ENCODE measurements around the gene MAP1LC3B.
"Not testable (repeated sequence)": the region's sequence is repeated elsewhere in the genome, so short reads cannot be mapped to it uniquely, and the experiment has no call there.

The MAP1LC3B gene

DNA sequence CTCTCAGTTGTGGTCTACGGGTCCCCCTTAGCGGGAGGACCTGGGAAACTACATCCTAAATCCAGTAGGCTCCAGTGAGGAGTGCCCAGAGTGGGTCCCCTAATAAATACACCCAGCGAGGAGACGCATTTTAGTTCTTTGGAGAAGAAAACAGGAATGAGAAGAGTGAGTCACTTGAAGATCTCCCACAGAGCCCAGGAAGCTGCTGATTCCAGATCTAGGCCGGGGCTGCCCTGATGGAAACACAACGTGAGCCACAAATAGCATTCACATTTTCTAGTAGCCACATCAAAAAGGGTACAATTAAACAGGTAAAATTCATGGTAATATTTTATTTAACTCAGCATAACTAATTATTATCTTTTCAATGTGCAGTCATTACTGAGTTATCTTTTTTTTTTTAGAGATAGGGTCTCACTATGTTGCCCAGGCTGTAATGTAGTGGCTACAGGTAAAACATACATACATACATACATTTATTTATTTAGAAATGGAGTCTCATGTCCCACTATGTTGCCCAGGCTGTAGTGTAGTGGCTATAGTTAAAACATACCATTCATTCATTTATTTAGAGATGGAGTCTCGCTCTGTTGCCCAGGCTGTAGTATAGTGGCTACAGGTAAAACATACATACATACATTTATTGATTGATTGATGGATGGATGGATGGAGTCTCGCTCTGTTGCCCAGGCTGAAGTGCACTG is 30.1 kb upstream of the MAP1LC3B start:
- no peak for DNase-seq

DNA sequence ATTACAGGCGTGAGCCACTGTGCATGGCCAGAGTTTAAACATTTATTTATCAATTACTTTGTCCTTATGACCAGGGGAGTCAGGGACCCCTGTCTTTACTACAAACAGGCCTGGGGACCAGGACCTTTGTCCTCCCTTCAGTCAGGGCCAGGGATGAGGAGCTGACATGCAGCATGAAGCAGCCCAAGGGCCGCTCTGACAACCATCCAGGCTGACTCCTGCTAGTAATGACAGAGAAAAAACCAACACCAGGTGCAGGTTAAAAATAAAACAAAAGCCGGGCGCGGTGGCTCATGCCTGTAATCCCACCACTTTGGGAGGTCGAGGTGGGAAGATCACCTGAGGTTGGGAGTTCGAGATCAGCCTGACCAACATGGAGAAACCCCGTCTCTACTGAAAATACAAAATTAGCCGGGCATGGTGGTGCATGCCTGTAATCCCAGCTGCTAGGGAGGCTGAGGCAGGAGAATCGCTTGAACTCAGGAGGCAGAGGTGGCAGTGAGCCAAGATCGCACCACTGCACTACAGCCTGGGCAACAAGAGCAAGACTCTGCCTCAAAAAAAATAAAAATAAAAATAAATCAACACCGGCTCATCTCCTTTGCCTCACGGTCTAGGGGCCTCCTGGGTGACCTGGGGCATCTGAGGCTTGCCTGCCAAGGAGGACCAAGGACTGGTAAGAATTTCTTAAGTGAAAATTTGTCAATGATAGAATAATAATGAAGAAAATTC is 29.1 kb upstream of the MAP1LC3B start:
- DNase-seq: not testable (repeated sequence)

GRCh38 chr16:87363771-87364455 is 28.2 kb upstream of the MAP1LC3B start:
- no peak for DNase-seq

DNA sequence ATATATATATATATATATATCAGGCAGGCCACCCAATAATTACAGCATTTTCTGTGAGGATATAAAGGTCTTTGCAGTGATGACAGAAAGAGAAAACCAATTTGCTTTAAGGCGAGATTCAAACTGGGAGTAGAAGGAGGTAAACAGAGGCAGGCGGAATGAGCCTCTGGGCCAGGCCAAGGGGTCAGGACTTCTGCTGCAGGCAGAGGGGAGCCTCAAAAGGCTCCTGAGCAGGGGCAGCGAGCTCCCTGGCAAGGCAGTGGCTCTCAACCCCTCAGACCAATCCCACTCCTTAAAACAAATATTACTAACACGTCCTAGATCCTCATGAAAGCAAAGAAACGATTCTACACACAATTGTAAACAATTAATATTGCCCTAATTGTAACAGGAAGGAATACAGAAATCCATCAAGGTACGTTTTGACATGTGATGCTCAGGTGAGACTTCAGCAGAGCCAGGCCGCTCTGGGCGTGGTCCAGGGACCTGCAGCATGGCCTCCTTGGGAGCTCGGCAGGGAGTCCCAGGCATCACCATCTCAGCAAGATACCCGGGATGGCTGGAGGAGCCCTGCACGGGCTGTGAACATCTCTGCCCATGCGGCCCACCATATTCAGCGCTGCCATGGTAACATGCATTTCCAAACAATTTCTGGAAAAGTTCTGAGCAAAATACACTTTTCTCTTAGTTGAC is 27.0 kb upstream of the MAP1LC3B start:
- no peak for DNase-seq

- no peak for DNase-seq
Measured at GRCh38 chr16:87366288-87366687, 25.8 kb upstream of the MAP1LC3B start.

GRCh38 chr16:87366930-87367329 is 25.2 kb upstream of the MAP1LC3B start:
- no peak for DNase-seq

DNA sequence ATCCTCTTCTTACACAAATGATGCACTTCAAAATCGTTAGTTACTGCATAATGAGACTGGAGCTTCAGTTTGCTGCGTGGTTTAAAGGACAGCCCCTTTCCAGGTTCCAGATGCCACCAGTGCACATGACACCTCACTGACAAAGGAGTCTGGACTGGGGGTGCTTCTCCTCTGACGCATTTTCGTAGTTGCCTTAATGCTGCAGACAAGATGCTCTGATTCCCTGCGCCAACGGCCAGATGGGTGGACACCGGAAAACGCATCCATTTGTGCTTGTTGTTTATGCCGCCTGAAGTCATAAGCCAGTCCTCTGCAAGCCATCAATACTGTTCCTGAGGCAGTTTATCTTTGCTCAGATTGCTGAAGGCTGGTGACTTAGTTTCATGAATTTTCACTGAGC is 24.6 kb upstream of the MAP1LC3B start:
- DNase-seq: no peak

GRCh38 chr16:87368029-87368770 is 23.9 kb upstream of the MAP1LC3B start:
- no peak for DNase-seq

DNA sequence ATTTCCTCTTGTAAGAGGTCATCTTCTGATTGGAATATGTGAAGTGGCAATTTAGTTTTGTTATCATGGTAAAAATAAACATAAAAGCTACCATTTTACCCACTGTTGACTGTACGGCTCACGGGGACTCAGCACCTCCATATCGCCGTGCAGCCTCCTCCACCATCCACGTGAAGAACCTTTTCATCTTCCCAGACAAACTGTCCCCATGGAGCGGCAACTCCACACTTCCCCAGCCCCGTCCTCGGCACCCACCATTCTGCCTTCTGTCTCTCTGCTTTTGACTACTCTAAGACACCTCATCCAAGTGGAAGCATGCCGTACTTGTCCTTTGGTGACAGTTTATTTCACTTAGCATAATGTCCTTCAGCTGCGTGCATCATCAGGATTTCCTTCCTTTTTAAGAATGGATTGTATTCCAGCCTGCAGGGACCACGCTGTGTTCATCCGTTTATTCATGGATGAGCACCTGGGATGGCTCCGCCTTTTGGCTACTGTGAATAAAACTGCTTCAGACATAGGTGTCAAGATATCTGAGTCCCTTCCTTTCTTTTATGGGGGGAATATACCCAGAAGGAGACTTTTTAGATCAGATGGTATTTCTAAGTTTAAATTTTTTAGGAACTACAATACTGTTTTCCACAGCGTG is 22.9 kb upstream of the MAP1LC3B start:
- DNase-seq: no peak

DNA sequence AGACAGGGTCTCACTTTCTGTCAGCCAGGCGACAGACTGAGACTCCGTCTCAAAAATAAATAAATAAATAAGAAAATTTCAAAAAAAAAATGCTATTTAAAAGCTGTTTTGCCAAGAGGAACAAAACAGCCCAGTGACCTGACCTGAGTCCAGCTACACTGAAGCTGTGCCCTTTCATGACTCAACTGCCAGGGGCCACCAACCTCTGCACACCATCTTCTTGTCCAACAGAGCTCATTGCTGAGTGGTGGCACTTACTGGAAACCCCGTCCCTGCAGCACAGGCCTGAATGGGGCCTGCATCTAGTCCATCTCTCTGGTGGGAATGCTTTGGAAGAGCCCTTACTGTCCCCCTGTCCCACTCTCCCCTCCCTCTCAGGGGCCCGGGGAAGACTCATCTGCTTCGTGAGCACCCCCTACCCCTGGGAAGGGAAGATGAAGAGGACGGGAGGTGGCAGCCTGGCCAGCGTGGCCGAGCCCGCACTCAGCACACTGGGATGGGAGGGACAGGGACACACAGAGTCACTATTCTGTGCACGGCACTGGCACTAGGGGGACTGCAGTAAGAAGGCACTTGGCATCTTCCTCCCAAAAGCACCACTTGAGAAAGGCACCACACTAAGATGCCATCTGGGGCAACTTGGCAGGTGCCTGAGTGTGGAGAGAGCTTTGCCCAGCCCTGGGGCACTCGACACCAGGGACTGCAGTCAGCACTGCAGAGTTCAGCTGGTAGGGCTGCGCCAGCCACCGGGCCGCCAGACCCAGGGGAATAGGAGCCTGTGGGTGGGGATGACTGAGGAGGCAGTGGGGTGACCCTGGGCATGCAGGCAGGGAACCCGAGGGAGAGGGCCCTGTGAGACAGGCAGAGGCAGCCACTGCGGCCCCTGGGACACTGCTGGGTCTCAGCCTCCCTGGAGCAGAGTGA is 22.1 kb upstream of the MAP1LC3B start:
- DNase-seq: no peak

GRCh38 chr16:87371261-87371866 is 20.8 kb upstream of the MAP1LC3B start:
- no peak for DNase-seq

- no peak for DNase-seq
Measured at GRCh38 chr16:87372305-87372704, 19.8 kb upstream of the MAP1LC3B start.

DNA sequence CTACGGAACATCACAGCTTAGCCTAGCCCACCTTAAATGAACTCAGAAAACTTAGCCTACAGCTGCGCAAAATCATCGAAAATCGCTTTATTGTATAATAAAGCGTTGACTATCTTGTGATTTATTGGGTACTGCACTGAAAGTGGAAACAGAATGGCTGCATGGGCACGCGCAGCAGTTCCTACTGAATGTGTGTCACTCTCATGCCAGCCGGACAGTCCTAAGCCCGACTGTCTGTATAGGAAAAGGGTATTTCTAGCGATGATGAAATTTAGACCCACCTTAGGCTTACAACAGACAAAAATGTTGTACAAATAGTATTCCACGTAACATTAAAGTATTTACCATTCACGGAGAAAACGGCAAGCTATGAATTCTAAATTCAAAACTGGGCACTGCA is 17.8 kb upstream of the MAP1LC3B start:
- DNase-seq: no peak

DNA sequence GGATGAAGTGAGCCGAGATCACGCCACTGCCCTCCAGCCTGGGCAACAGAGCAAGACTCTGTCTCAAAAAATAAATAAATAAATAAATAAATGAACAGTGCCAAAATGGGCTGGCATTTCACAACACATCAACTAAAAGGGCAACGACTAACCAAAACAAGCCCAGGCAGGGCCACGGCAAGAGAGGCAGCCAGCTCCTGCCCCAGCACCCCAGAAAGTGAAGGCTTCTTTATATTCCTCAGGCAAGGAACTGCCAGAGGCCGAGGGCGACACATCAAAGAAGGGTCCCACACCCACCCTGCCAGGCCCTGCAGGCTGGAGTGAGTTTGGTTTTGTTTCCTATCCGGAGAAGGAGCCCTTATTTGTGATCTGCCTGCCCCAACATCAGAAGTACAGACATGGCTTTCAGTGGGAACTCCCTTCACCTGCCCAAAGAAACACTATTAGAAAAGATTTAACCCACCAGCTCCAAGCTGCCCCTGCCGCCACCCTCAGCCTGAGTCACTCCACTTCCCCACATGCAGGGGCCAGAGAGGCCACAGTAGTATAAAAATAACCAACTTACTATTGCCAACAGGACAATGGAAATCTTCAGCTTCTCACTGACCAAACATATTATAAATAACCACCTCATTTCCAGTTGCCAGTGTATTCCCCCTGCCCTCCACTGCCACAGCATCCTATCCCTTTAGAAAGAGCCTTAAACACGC is 16.6 kb upstream of the MAP1LC3B start:
- DNase-seq: no peak

GRCh38 chr16:87376660-87377059 is 15.5 kb upstream of the MAP1LC3B start:
- no peak for DNase-seq

DNA sequence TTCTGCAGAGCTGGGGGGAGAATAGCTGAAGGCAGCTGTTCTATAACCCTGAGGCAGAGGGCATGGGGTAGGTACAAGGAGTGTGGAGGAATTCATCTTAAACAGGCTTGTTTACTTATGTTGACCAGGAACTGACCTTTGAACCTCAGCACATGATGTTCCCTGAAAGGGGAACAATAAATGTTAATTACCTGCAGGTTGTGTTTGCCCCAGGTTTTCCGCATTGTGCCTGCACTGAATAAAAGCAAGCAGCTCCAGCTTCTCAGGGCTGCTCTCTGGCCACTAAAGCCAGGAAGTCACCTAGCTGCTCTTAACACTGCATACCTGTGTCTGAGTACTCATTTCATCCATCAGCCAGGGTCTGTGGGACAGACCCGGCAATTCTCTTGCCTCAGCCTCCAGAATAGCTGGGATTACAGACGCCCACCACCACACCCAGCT is 12.8 kb upstream of the MAP1LC3B start:
- DNase-seq: not testable (repeated sequence)

GRCh38 chr16:87380403-87380802 is 11.7 kb upstream of the MAP1LC3B start:
- DNase-seq: no peak

GRCh38 chr16:87380881-87381280 is 11.3 kb upstream of the MAP1LC3B start:
- peak; percentile 36 for DNase-seq

DNA sequence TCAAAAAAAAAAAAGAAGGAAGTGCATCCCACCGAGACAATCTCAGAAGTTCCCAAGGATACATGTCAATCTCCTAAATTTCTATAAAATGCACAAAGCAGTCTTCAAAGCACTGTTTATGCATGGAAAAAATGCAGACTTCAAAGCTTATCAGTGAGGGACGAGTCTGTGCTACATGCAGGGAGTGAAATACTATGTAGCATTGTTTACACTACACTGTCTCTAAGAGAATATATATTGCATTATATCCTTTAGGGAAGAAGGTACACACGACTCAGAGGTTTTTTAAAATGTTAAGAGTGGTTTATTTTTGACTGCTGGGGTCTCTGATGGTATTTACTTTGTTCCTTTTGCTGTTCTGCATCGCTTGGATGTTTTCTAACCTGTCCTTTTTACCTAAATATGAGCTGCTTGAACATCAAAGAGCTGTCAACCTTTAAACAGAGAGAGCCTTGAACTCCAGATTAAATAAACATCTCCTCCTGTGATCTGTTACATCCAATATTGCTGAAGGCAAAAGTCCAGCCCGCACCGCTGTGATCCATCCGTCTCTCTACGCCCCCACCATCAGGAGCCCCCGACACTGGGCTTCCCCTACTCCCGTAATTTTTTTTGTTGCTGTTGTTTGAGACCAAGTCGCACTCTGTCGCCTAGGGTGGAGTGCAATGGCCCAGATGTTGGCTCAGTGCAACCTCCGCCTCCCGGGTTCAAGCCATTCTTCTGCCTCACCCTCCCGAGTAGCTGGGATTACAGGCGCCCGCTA is 9.9 kb upstream of the MAP1LC3B start:
- no peak for DNase-seq
